Activated naive CD8-positive, alpha-beta T cell treated with anti-CD3 and anti-CD28 coated beads, Interleukin-2, amount 10 ng/mL, durations not matched to agents 7 days and 5 days (primary cell): ENCODE data around the gene ZNF423. TPM values are rescaled to one million over a fixed set of nuclear protein-coding genes. Genes with fewer than 3 reads are reported as not detected.

ENCODE experiments used
- ATAC-seq: fragments of 150-1000 bp; cut with Tn5 transposase; one replicate; pipeline ENCODE4 v1.10.0; 2021; ENCODE audit warnings: low read depth, moderate library complexity
- POLR2A ChIA-PET: fragments of 350-600 bp; sonication (Branson Sonifier 250); formaldehyde crosslinking; loops from one replicate; lab custom pipeline; 2021; ENCODE audit warnings: antibody characterized with exemption; lab: Charles Lee
- DNase-seq: peaks from one replicate; pipeline ENCODE4 v3.0.0; 2021
- H3K27ac Mint-ChIP-seq: one replicate; pipeline ENCODE4 v1.8.0; 2022; ENCODE audit warnings: mild to moderate bottlenecking, mixed read lengths
- H3K27me3 Mint-ChIP-seq: one replicate; pipeline ENCODE4 v1.8.0; 2022; ENCODE audit warnings: mild to moderate bottlenecking, moderate library complexity, mixed read lengths
- H3K36me3 Mint-ChIP-seq: one replicate; pipeline ENCODE4 v1.8.0; 2021; ENCODE audit warnings: mild to moderate bottlenecking, mixed read lengths
- H3K4me1 Mint-ChIP-seq: one replicate; pipeline ENCODE4 v1.8.0; 2021; ENCODE audit warnings: mixed read lengths
- H3K4me3 Mint-ChIP-seq: one replicate; pipeline ENCODE4 v1.8.0; 2022; ENCODE audit warnings: mild to moderate bottlenecking, moderate library complexity, mixed read lengths
- H3K9me3 Mint-ChIP-seq: one replicate; pipeline ENCODE4 v1.8.0; 2021; ENCODE audit warnings: mixed read lengths
- total RNA-seq, 2 experiments: library from RNA; stranded (reverse); gene quantifications; one replicate each; pipeline ENCODE4 v1.2.3, GENCODE V29; 2021

Gene ZNF423
- total RNA-seq, 2 experiments from 2014 or later: 0.06 TPM; not detected in 1

DNA sequence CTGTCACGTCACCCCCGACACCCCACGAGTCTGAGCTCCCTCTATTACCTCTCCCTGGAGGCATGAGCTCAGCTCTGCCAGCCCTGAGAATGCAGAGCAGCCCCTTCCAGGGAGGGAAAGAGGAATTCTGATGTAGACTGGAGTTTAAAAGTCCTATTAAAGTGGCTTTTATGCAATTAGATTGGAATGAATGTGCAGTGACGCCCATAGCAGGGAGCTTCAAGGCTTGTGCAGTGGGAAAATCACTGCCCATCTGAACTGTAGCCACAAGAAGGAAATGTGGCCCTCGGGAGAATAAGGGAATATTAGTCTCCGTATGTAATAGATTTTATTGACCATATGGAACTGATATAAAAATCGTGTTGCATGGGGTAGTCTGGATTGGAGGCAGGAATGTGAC is 66.9 kb downstream of the ZNF423 start:
- peaks cover 6% of the 10 kb centered on the region for H3K27me3 Mint-ChIP-seq
- POLR2A ChIA-PET: no interaction called here
- no peaks in the 10 kb centered on the region for H3K9me3 Mint-ChIP-seq
- H3K27ac Mint-ChIP-seq: no peak overlapping the region
- no peak for DNase-seq
- no peaks in the 10 kb centered on the region for H3K36me3 Mint-ChIP-seq
- no peak overlapping the region for H3K4me3 Mint-ChIP-seq
- ATAC-seq: no peak
- H3K4me1 Mint-ChIP-seq: no peaks in the 10 kb centered on the region

DNA sequence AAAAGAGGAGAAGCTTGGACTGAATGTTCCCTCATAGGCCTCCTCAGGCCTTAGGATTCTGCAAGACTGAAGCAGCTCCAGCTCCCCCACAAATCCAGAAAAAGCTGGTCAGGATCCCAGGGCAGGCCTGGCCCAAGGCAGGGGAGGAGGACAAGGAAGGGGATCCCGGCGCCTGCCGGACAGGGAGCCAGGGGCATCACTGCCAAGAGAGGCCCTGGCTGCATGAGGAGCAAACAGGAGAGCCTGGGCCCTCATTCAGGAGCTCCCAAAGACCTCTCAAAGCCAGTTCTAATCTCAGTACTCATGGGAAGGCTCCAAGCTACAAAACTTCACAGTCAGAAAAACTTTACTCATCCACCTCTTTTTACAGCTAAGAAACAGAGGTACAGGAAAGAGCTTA is 67.3 kb downstream of the ZNF423 start:
- no peaks in the 10 kb centered on the region for H3K36me3 Mint-ChIP-seq
- H3K27ac Mint-ChIP-seq: no peak overlapping the region
- H3K27me3 Mint-ChIP-seq: peaks cover 6% of the 10 kb centered on the region
- H3K4me3 Mint-ChIP-seq: no peak overlapping the region
- POLR2A ChIA-PET: no interaction called here
- no peak for DNase-seq
- H3K4me1 Mint-ChIP-seq: no peaks in the 10 kb centered on the region
- H3K9me3 Mint-ChIP-seq: no peaks in the 10 kb centered on the region
- no peak for ATAC-seq

DNA sequence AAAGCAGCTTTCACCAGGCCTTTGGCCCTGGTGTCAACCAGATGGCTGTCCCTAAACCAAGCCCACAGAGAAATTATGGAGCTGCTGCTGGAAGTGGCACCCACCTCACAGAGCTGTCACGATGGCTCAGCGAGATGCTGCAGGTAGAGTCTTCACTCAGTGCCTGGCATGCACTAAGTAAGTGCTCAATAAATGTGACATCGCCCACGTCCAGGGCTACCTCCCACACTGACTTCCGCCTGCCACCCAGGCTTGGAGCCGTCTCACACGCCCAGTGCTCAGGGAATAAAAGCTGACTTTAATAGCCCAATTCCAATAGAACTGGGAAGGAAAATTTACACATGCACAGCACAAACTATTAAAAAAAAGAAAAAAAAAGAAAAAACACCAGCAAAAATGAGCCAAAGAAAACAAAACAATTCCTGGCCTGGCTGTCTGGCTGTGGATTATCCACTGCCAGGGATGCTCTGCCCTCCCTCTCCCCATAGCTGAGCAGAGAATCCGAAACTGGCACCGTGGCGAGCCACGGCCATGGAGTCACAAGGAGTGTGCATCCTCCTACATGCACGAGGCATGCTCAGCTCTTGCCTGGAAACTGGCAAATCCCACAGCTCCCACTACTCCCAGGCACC is 68.9 kb downstream of the ZNF423 start:
- Mint-ChIP-seq H3K27me3 (peaks cover 4% of the 10 kb centered on the region), H3K36me3 (no peaks in the 10 kb centered on the region), H3K4me3 (no peak overlapping the region), H3K4me1 (no peaks in the 10 kb centered on the region), H3K27ac (no peak overlapping the region), H3K9me3 (no peaks in the 10 kb centered on the region)
- ATAC-seq (no peak), DNase-seq (no peak)
- POLR2A ChIA-PET: no interaction called here

DNA sequence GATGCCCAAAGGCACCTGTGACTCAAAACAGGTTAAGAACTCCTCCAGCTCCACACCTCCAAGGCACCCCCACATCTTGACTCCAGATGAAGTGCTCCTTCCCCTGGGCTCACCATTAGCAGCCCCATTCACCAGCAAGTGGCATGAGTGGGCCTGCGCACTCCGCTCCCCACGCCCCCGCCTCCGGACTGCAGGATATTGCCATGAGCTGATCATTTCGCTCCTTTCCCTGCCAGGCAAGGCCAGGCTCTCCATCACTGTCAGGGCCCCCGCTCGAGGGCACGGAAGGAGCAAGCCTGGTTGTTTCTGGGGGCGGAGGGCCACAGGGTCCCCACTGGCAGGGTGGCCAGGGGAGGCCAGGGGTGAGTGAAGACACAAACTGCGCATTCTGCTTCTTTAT is 69.9 kb downstream of the ZNF423 start:
- Mint-ChIP-seq H3K36me3 (no peaks in the 10 kb centered on the region), H3K4me3 (no peak overlapping the region), H3K4me1 (no peaks in the 10 kb centered on the region), H3K27me3 (peaks cover 2% of the 10 kb centered on the region), H3K27ac (no peak overlapping the region), H3K9me3 (no peaks in the 10 kb centered on the region)
- POLR2A ChIA-PET: no interaction called here
- ATAC-seq (no peak), DNase-seq (no peak)

DNA sequence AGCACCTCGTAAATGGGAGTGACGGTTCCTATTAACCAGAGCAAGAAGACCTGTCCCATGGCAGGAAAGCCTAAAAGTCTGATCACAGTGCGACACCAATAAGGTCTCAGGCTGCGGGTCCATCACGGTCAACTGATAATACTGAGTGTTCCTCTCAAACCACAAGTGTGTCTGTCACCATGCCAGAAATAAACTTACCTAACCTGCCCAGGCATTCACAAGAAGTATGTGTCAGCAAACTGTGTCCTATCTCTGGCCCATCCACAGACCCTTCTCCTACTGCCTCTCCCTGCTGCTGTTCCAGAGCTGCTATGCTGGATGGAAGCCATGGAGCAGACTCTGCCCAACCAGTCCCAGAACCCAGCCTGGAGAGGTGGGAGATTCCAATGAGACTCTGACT is 73.5 kb downstream of the ZNF423 start:
- Mint-ChIP-seq H3K36me3 (no peaks in the 10 kb centered on the region), H3K4me1 (no peaks in the 10 kb centered on the region), H3K27ac (no peak overlapping the region), H3K9me3 (no peaks in the 10 kb centered on the region), H3K27me3 (no peaks in the 10 kb centered on the region), H3K4me3 (no peak overlapping the region)
- POLR2A ChIA-PET: no interaction called here
- ATAC-seq: no peak
- no peak for DNase-seq

DNA sequence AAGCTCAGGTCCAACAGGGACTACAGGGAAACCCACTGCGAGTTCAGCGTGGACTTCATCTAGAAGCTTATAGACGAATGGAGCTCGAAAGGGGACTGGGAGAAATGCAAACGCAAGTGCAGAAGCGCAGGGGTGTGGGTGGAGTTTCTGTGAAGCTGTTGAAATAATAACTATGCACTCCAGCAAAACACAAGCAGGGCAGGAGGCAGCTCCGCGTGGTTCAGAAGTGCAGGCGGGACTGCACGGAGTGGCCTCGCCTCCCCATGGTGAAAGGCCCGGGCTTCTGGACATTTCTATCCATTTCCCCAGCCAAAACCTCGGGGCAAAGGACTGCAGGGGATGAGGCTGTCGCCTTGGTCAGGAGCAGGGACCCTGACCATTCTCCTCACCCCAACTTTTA is 74.5 kb downstream of the ZNF423 start:
- Mint-ChIP-seq H3K36me3 (no peaks in the 10 kb centered on the region), H3K9me3 (no peaks in the 10 kb centered on the region), H3K27ac (no peak overlapping the region), H3K4me3 (no peak overlapping the region), H3K27me3 (no peaks in the 10 kb centered on the region), H3K4me1 (no peaks in the 10 kb centered on the region)
- ATAC-seq: no peak
- DNase-seq: no peak
- POLR2A ChIA-PET: no interaction called here

DNA sequence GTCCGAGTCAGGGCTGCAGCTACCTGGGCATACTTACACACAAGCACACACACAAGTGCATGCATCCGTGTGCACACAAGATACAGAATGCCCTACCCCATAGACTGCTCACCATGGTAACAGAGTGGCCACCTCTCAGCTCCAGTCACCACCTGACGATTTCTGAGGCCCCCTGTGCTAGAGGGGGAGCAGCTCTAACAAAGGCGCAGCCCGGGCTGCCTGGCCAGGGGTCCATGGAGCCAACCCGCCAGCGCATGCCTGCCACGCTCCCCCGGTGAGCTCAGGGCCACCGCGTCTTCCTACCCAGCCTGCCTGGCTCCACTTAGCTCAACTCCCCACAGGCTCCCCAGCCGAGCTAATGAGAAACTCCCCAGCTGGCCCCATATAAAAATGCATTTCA is 75.5 kb downstream of the ZNF423 start:
- Mint-ChIP-seq H3K4me3 (no peak overlapping the region), H3K27me3 (no peaks in the 10 kb centered on the region), H3K9me3 (no peaks in the 10 kb centered on the region), H3K36me3 (no peaks in the 10 kb centered on the region), H3K27ac (no peak overlapping the region), H3K4me1 (no peaks in the 10 kb centered on the region)
- ATAC-seq: no peak
- DNase-seq: no peak
- POLR2A ChIA-PET: no interaction called here

DNA sequence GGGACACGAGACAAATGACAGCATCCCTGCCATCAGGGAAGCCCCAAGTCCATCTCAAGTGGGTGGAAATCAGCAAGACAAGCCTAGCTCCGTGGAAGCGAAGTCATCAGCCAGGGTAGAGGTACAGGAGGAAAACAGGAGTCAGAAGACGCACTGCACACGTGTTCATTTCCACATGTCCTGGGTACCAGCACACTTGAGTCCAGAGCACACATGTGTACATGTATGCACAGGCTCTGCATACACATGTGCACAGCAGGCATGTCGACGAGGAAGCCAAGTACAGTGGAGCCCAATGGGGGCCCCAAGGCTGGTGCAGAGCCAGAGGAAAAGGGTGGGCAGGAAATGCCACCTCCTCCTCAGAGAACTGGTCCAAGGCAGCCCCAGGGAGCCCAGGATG is 75.9 kb downstream of the ZNF423 start:
- H3K27ac Mint-ChIP-seq: no peak overlapping the region
- H3K9me3 Mint-ChIP-seq: no peaks in the 10 kb centered on the region
- ATAC-seq (no peak), DNase-seq (no peak)
- POLR2A ChIA-PET: no interaction called here
- H3K4me1 Mint-ChIP-seq: no peaks in the 10 kb centered on the region
- no peaks in the 10 kb centered on the region for H3K27me3 Mint-ChIP-seq
- H3K36me3 Mint-ChIP-seq: no peaks in the 10 kb centered on the region
- no peak overlapping the region for H3K4me3 Mint-ChIP-seq

DNA sequence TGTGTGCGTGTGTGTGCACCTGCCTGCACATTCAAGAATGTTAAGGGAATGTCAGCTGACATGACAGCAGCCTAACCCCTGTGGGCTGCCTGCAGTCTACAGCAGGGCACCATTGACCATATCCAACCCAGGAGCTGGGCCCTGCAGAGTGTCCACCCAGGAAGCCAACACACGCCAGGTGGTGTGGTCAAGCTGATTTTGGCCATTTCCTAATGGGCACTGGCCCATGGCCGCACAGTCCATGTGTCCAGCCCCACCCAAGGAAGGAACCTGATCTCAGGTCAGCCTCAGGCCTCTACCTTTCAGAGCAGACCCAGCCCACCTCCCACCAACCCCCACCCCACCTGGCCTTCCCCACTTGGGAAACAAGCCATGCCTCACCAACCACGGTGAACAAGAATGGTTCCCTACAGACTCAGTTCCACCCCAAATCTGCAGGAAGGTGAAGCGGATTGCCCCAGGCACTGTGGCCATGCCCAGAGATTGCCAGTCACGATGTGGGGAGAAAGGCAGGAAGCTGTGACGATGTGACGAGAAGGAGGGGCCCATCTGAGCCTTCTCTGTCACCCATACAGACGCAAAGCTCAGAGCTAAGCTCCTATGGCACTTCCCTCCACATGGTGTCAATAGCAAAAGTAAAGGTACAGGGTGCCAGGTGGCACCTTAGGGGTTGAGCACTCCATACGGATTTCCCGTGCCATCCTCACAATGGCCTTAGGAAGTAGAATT is 77.5 kb downstream of the ZNF423 start:
- no peaks in the 10 kb centered on the region for H3K36me3 Mint-ChIP-seq
- POLR2A ChIA-PET: no interaction called here
- no peaks in the 10 kb centered on the region for H3K9me3 Mint-ChIP-seq
- H3K27me3 Mint-ChIP-seq: no peaks in the 10 kb centered on the region
- no peak overlapping the region for H3K27ac Mint-ChIP-seq
- no peaks in the 10 kb centered on the region for H3K4me1 Mint-ChIP-seq
- ATAC-seq: no peak
- no peak overlapping the region for H3K4me3 Mint-ChIP-seq
- no peak for DNase-seq

DNA sequence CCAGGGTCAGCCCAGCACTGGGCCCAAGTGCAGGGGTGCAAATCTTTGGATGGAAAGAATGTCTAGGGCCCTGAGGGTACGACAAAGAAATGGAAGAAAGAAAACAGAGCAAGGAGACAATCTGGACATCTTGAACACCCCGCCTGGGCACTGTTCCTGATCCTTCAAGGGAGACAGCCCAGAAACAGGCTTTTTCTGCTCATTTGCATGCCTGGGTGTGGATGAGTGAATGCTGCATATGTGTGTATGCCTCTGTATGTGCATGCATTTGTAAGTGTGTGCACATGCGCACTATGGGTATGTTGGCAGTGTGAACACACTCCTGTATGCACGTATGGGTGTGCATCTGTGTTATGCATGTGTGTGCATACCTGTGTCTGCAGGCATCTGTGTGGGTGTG is 79.2 kb downstream of the ZNF423 start:
- Mint-ChIP-seq H3K36me3 (no peaks in the 10 kb centered on the region), H3K4me3 (no peak overlapping the region), H3K9me3 (no peaks in the 10 kb centered on the region), H3K27me3 (peaks cover 2% of the 10 kb centered on the region), H3K4me1 (no peaks in the 10 kb centered on the region), H3K27ac (no peak overlapping the region)
- ATAC-seq (no peak), DNase-seq (no peak)
- POLR2A ChIA-PET: no interaction called here

DNA sequence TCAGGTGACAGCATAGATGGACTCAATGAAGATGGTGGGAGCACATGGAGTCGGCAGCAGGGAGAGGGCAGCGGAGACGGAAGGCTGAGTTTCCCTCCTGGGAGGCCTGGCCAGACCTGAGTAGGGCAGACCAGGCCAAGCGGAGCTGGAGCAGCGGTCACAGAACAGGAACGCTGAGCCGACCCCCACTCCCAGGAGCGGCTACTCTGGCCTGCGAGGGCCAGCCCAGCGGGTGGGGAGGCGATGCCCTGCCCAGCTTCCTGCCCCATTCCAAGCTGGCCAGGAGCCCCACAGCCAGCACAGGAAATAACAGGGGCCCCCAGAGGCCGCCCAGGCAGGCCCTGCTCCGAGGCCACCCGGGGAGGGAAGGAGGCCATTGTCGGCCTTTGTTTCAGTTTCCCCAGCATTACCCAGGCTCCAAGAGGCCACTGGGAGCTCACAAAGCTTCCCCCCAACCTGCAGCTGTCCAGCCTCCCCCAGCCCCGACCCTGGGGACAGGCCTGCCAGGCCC is 79.8 kb downstream of the ZNF423 start:
- ATAC-seq (no peak), DNase-seq (no peak)
- POLR2A ChIA-PET: no interaction called here
- no peak overlapping the region for H3K27ac Mint-ChIP-seq
- peaks cover 2% of the 10 kb centered on the region for H3K27me3 Mint-ChIP-seq
- no peaks in the 10 kb centered on the region for H3K4me1 Mint-ChIP-seq
- no peak overlapping the region for H3K4me3 Mint-ChIP-seq
- H3K36me3 Mint-ChIP-seq: no peaks in the 10 kb centered on the region
- no peaks in the 10 kb centered on the region for H3K9me3 Mint-ChIP-seq

DNA sequence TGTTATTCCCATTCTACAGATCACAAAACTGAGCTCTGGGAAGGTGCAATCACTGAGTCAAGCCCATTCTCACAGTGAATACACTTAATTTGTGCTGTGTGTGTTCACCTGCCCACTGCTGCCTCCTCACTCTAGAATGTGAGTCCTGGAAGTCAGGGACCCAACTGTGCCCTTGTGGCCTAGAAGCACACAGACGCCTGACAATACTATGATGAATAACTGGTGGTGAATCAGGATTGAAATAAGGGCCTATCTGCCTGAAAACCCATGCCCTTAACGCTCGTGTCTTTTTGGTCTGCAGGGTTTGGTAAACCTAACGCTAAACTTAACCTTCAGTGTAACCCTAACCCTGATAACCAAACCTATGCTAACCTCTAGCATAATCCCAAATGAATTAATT is 80.3 kb downstream of the ZNF423 start:
- Mint-ChIP-seq H3K4me1 (no peaks in the 10 kb centered on the region), H3K27ac (no peak overlapping the region), H3K9me3 (no peaks in the 10 kb centered on the region), H3K4me3 (no peak overlapping the region), H3K36me3 (no peaks in the 10 kb centered on the region), H3K27me3 (peaks cover 2% of the 10 kb centered on the region)
- DNase-seq (no peak), ATAC-seq (no peak)
- POLR2A ChIA-PET: no interaction called here

DNA sequence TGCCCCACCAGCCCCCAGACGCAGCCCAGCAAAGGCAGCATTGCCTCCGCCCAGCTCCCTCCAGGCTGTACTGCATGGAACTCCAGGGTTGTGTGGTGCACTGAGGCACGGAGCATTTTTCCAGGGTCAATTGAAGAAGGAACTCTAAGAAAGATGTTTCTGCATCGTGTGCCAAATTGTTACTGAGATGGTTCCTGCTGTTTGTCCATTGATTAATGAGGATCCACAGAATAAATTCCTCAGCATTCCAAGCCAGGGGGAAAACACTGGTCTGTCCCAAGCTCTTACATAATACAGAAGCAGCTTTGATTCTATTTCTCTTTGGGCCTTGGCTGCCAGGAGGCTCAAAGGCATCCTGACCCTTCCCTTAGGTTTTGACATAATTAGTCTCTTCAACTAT is 80.9 kb downstream of the ZNF423 start:
- POLR2A ChIA-PET: no interaction called here
- Mint-ChIP-seq H3K9me3 (no peaks in the 10 kb centered on the region), H3K4me1 (no peaks in the 10 kb centered on the region), H3K36me3 (no peaks in the 10 kb centered on the region), H3K27ac (no peak overlapping the region), H3K27me3 (peaks cover 2% of the 10 kb centered on the region), H3K4me3 (no peak overlapping the region)
- DNase-seq (no peak), ATAC-seq (no peak)
